DOHH2 (cell line): Measurements from ENCODE around the gene CBARP.
A peak's percentile ranks its signal among the peaks of the same experiment; 100 is the strongest.

Experiments used
- H3F3A ChIP-seq: fragments of 200-600 bp; sonication (generic), shearing (Covaris generic); 2 replicates; pipeline ENCODE4 v1.6.0; 2016; ENCODE audit warnings: antibody characterized with exemption, mild to moderate bottlenecking; ENCODE audit not compliant: control insufficient read depth, insufficient read depth
- H3K27ac ChIP-seq: fragments of 200-600 bp; sonication (generic); 2 replicates; pipeline ENCODE4 v1.5.1; 2014; ENCODE audit warnings: low read depth, mild to moderate bottlenecking, low read length, moderate library complexity
- H3K27me3 ChIP-seq: fragments of 200-600 bp; sonication (generic); 2 replicates; pipeline ENCODE4 v1.6.1; 2014; ENCODE audit warnings: mild to moderate bottlenecking, low read length, mixed read lengths; ENCODE audit not compliant: control insufficient read depth
- H3K36me3 ChIP-seq: fragments of 200-600 bp; sonication (generic); 2 replicates; pipeline ENCODE4 v1.6.1; 2014; ENCODE audit warnings: mild to moderate bottlenecking, low read length, moderate library complexity, mixed read lengths; ENCODE audit not compliant: control insufficient read depth
- H3K4me1 ChIP-seq: fragments of 200-600 bp; sonication (generic); 2 replicates; pipeline ENCODE4 v1.6.1; 2014; ENCODE audit warnings: mild to moderate bottlenecking, low read length, mixed read lengths; ENCODE audit not compliant: control insufficient read depth
- H3K4me2 ChIP-seq: fragments of 200-600 bp; sonication (generic); 2 replicates; pipeline ENCODE4 v1.6.0; 2014; ENCODE audit warnings: mild to moderate bottlenecking, low read length, moderate library complexity
- H3K4me3 ChIP-seq: fragments of 200-600 bp; sonication (generic); 2 replicates; pipeline ENCODE4 v1.5.1; 2014; ENCODE audit warnings: mild to moderate bottlenecking, low read length, mixed read lengths
- H3K79me2 ChIP-seq: fragments of 200-600 bp; sonication (generic); 2 replicates; pipeline ENCODE4 v1.6.1; 2014; ENCODE audit warnings: mild to moderate bottlenecking, low read length, mixed read lengths; ENCODE audit not compliant: control insufficient read depth
- H3K9me2 ChIP-seq: fragments of 200-600 bp; sonication (generic); replicated peaks from 2 replicates; pipeline ENCODE4 v1.6.1; 2014; ENCODE audit warnings: mild to moderate bottlenecking, low read length, mixed read lengths; ENCODE audit not compliant: control insufficient read depth
- H3K9me3 ChIP-seq: fragments of 200-600 bp; sonication (generic); 2 replicates; pipeline ENCODE4 v1.6.1; 2014; ENCODE audit warnings: antibody characterized with exemption, low read length, mixed read lengths; ENCODE audit not compliant: control insufficient read depth, insufficient read depth
- H4K20me1 ChIP-seq: fragments of 200-600 bp; sonication (generic); 2 replicates; pipeline ENCODE4 v1.6.0; 2014; ENCODE audit warnings: low read depth, mild to moderate bottlenecking, antibody characterized with exemption, low read length, moderate library complexity; ENCODE audit not compliant: control insufficient read depth, insufficient read depth
- CTCF ChIP-seq: fragments of 200-600 bp; sonication (generic); IDR thresholded peaks from one replicate; pipeline ENCODE4 v1.5.1; 2014; ENCODE audit warnings: antibody characterized with exemption, mild to moderate bottlenecking, low read depth, low read length; ENCODE audit not compliant: poor library complexity, severe bottlenecking
- EZH2phosphoT487 ChIP-seq: fragments of 200-600 bp; sonication (generic); IDR thresholded peaks from 2 replicates; pipeline ENCODE4 v1.6.1; 2017; ENCODE audit warnings: borderline replicate concordance, mild to moderate bottlenecking, antibody characterized with exemption, low read length, moderate library complexity, mixed read lengths

CBARP gene

GRCh38 chr19:1260749-1261537 lies 23.1 kb upstream of the CBARP start:
- Histone ChIP-seq H3K36me3 (peaks cover 42% of the 10 kb centered on the region), H3K79me2 (peaks cover 32% of the 10 kb centered on the region), H3K27me3 (no peaks in the 10 kb centered on the region), H3F3A (peaks cover 65% of the 10 kb centered on the region), H3K4me2 (peak overlapping the region; percentile 98), H3K4me1 (peaks cover 84% of the 10 kb centered on the region), H3K9me3 (no peaks in the 10 kb centered on the region), H3K4me3 (peak overlapping the region; percentile 77), H3K27ac (peak overlapping the region; percentile 95), H4K20me1 (no peaks in the 10 kb centered on the region), H3K9me2 (no peaks in the 10 kb centered on the region)
- TF ChIP-seq EZH2phosphoT487 = no peak
- no peak for TF ChIP-seq CTCF

- Histone ChIP-seq H3K79me2 (peaks cover 38% of the 10 kb centered on the region), H3K4me3 (peak overlapping the region; percentile 77), H3K4me2 (peak overlapping the region; percentile 98), H4K20me1 (no peaks in the 10 kb centered on the region), H3K9me3 (no peaks in the 10 kb centered on the region), H3K36me3 (peaks cover 50% of the 10 kb centered on the region), H3F3A (peaks cover 58% of the 10 kb centered on the region), H3K9me2 (no peaks in the 10 kb centered on the region), H3K27me3 (no peaks in the 10 kb centered on the region), H3K4me1 (peaks cover 85% of the 10 kb centered on the region), H3K27ac (peak overlapping the region; percentile 85)
- TF ChIP-seq EZH2phosphoT487 (no peak), CTCF (no peak)
Observed at GRCh38 chr19:1259876-1260748, 22.3 kb upstream of the CBARP start.

- H3F3A ChIP-seq = peaks cover 51% of the 10 kb centered on the region
- no peak for TF ChIP-seq CTCF
- no peak for TF ChIP-seq EZH2phosphoT487
- peaks cover 85% of the 10 kb centered on the region for H3K4me1 ChIP-seq
- no peaks in the 10 kb centered on the region for H3K27me3 ChIP-seq
- peak overlapping the region; percentile 77 for H3K4me3 ChIP-seq
- H3K27ac ChIP-seq = peak overlapping the region; percentile 85
- H4K20me1 ChIP-seq = peaks cover 2% of the 10 kb centered on the region; the same call in 1 of the 2 replicates
- no peaks in the 10 kb centered on the region for H3K9me3 ChIP-seq
- H3K4me2 ChIP-seq = peak overlapping the region; percentile 98
- peaks cover 45% of the 10 kb centered on the region for H3K79me2 ChIP-seq
- H3K36me3 ChIP-seq = peaks cover 55% of the 10 kb centered on the region
- H3K9me2 ChIP-seq = no peaks in the 10 kb centered on the region
Observed at GRCh38 chr19:1259206-1259875, 21.5 kb upstream of the CBARP start.
